Muscle layer of duodenum (tissue), 2 donors: ENCODE results near the gene ZNF384.
A peak's percentile ranks its signal among the peaks of the same experiment; 100 is the strongest.
"Not testable (repeated sequence)": the region's sequence is repeated elsewhere in the genome, so short reads cannot be mapped to it uniquely, and the experiment has no call there.

Source experiments
- H3K27ac ChIP-seq: one replicate; pipeline ENCODE4 v1.7.0; 2013; ENCODE audit warnings: mild to moderate bottlenecking, low read length
- H3K27me3 ChIP-seq: one replicate; pipeline ENCODE4 v1.7.0; 2013; ENCODE audit warnings: low read depth, mild to moderate bottlenecking, control low read depth, low read length
- H3K36me3 ChIP-seq, 2 donors: one replicate each; pipeline ENCODE4 v1.7.0; 2013; ENCODE audit warnings: low read length in 2 of 2, control low read depth in 1 of 2, mild to moderate bottlenecking in 1 of 2; ENCODE audit not compliant: insufficient read depth in 2 of 2, control insufficient read depth in 1 of 2
- H3K4me1 ChIP-seq, 2 donors: one replicate each; pipeline ENCODE4 v1.7.0; 2013; ENCODE audit warnings: low read length in 2 of 2, mild to moderate bottlenecking in 2 of 2, control low read depth in 1 of 2, moderate library complexity in 1 of 2; ENCODE audit not compliant: insufficient read depth in 2 of 2, control insufficient read depth in 1 of 2
- H3K4me3 ChIP-seq, 2 donors: one replicate each; pipeline ENCODE4 v1.7.0; 2013; ENCODE audit warnings: low read length in 2 of 2, low read depth in 1 of 2, mild to moderate bottlenecking in 1 of 2
- H3K9me3 ChIP-seq, 2 donors: one replicate each; pipeline ENCODE4 v1.7.0; 2013; ENCODE audit warnings: low read length in 2 of 2, control low read depth in 1 of 2, mild to moderate bottlenecking in 1 of 2; ENCODE audit not compliant: control insufficient read depth in 1 of 2
- donor health status: healthy.

ZNF384 gene

DNA sequence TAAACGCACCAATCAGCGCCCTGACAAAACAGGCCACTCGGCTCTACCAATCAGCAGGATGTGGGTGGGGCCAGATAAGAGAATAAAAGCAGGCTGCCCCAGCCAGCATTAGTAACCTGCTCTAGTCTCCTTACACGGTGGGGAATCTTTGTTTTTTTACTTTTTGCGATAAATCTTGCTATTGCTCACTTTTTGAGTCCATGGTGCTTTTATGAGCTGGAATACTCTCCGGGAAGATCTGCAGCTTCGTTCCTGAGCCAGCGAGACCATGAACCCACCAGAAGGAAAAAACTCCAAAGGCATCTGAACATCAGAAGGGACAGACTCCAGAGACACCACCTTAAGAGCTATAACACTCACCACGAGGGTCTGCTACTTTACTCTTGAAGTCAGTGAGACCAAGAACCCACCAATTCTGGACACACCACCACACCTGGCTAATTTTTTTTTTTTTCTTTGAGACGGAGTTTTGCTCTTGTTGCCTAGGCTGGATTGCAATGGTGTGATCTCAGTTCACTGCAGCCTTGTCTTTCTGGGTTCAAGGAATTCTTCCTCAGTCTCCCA is 27.8 kb upstream of the ZNF384 start:
- Histone ChIP-seq H3K4me3 (no peak overlapping the region), H3K27me3 (no peaks in the 10 kb centered on the region), H3K9me3 (no peaks in the 10 kb centered on the region), H3K36me3 (no peaks in the 10 kb centered on the region), H3K4me1 (no peaks in the 10 kb centered on the region), H3K27ac (no peak overlapping the region)

DNA sequence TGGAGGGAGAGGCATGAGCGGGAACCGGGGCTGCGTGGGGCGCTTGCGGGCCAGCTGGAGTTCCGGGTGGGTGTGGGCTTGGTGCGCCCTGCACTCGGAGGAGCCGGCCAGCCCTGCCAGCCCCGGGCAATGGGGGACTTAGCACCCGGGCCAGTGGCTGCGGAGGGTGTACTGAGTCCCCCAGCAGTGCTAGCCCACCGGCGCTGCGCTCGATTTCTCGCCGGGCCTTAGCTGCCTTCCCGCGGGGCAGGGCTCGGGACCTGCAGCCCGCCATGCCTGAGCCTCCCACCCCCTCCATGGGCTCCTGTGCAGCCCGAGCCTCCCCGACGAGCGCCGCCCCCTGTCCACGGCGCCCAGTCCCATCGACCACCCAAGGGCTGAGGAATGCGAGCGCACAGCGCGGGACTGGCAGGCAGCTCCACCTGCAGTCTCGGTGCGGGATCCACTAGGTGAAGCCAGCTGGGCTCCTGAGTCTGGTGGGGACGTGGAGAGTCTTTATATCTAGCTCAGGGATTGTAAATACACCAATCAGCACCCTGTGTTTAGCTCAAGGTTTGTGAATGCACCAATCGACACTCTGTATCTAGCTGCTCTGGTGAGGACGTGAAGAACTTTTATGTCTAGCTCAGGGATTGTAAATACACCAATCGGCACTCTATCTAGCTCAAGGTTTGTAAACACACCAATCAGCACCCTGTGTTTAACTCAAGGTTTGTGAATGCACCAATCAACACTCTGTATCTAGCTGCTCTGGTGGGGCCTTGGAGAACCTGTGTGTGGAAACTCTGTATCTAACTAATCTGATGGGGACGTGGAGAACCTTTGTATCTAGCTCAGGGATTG is 27.1 kb upstream of the ZNF384 start:
- not testable (repeated sequence) for H3K4me1 ChIP-seq, H3K4me3 ChIP-seq, H3K27me3 ChIP-seq, H3K27ac ChIP-seq, H3K9me3 ChIP-seq, H3K36me3 ChIP-seq

DNA sequence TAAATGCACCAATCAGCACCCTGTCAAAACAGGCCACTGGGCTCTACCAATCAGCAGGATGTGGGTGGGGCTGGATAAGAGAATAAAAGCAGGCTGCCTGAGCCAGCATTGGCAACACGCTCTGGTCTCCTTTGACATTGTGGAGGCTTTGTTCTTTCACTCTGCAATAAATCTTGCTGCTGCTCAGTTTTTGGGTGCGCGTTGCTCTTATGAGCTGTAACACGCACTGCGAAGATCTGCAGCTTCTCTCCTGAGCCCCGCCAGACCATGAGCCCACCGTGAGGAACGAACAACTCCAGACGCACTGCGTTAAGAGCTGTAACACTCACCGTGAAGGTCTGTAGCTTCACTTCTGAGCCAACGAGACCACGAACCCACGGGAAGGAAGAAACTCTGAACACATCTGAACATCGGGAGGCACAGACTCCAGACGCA is 19.8 kb upstream of the ZNF384 start:
- Histone ChIP-seq H3K4me1 (no peaks in the 10 kb centered on the region), H3K27me3 (no peaks in the 10 kb centered on the region), H3K9me3 (no peaks in the 10 kb centered on the region), H3K36me3 (no peaks in the 10 kb centered on the region), H3K4me3 (no peak overlapping the region), H3K27ac (no peak overlapping the region)

DNA sequence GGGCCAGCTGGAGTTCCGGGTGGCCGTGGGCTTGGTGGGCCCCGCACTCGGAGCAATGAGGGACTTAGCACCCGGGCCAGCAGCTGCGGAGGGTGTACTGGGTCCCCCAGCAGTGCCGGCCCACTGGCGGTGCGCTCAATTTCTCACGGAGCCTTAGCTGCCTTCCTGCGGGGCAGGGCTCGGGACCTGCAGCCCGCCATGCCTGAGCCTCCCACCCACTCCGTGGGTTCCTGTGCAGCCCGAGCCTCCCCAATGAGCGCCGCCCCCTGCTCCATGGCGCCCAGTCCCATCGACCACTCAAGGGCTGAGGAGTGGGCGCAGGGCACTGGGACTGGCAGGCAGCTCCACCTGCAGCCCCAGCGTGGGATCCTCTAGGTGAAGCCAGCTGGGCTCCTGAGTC is 19.2 kb upstream of the ZNF384 start:
- not testable (repeated sequence) for H3K27me3 ChIP-seq, H3K36me3 ChIP-seq, H3K27ac ChIP-seq, H3K4me3 ChIP-seq, H3K4me1 ChIP-seq, H3K9me3 ChIP-seq

DNA sequence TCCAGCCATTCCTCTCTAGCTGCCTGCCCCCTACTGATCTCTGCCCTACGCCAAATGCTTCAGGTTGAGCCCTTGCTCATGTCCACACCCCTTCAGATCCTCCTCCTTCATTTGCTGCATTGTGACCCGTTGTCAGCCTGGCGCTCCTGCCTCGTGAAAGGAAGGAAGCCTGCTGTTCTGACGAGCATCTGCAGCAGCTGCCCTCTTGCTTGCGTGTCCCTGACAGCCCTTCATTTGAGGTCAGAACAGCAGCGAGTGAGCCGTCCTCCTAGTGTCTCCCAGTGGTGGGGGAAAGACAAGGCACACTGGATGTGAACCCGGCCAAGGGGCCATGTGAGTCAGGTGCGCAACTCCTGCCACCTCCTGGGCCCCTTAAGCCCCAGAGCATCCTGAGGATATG is 14.5 kb upstream of the ZNF384 start:
- Histone ChIP-seq H3K27me3 (peaks cover 16% of the 10 kb centered on the region), H3K27ac (no peak overlapping the region), H3K9me3 (peaks cover 0 to 6% of the 10 kb centered on the region in 2 donors), H3K4me3 (no peak overlapping the region), H3K4me1 (peaks cover 0 to 9% of the 10 kb centered on the region in 2 donors), H3K36me3 (no peaks in the 10 kb centered on the region)

DNA sequence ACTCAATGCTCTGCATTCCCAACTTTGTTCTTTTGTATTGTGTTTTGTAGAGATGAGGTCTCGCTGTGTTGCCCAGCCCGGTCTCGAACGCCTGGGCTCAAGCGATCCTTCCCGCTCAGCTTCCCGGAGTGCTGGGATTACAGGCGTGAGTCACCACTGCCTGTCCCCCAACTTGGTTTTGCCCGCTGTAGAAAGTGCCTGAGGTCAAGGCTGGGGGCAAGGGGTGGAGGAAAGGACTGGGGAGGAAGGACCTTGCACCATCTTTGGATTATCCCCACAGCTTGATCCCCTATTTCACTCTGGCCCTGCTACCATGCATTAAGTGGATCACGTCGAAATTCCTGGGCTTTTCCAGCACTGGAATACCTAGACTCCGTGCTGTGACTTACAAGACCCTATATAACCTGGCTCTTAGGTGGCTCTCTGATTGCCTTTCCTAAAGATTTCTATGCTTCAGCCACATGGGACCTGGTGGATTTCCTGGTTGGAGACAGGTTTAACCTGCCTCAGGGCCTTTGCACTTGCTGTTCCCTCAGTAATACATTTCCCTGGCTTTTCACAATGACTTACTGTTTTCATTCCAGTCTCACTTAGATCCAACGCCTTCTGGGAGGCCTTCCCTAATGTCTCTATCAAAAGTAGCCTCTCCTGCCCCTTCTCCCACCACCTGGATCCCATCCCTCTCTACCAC is 12.0 kb upstream of the ZNF384 start:
- peak overlapping the region in 1 of 2 donors; percentile 46 for H3K4me3 ChIP-seq
- no peak overlapping the region for H3K27ac ChIP-seq
- H3K36me3 ChIP-seq, result no peaks in the 10 kb centered on the region
- H3K4me1 ChIP-seq, result peaks cover 0 to 9% of the 10 kb centered on the region in 2 donors
- peaks cover 22% of the 10 kb centered on the region for H3K27me3 ChIP-seq
- peaks cover 0 to 6% of the 10 kb centered on the region in 2 donors for H3K9me3 ChIP-seq

DNA sequence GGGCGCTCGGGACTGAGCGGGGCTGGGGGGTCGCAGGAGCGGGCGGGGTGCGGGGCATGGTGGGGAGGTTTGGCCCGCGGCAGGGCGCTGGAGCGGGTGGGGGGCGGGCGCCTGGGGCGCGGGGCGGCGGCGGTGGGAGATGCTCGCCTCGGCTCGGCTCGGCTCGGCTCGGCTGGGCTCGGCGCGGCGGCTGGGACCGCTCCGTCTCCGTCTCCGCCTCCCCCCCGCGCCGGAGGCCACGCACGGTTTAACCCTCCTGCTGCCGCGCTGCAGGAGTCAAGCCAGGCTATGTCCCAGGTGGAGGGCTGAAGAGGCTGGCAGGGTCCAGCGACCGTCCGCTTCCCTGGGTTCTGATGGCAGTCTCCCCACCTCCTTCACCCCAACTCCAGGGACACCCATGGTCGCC is 11.5 kb upstream of the ZNF384 start, which contains the start of gene PIANP:
PIANP (minus strand) TSS at position 170 of the 406 bp plus-strand sequence. CDS start 2,754 bp downstream, outside the sequence.
- Histone ChIP-seq H3K36me3 (no peaks in the 10 kb centered on the region), H3K27ac (no peak within 1 kb of the TSS), H3K9me3 (peaks cover 0 to 6% of the 10 kb centered on the region in 2 donors), H3K27me3 (peaks cover 22% of the 10 kb centered on the region), H3K4me3 (peak within 1 kb of the TSS; percentile 11 to 65), H3K4me1 (peaks cover 0 to 9% of the 10 kb centered on the region in 2 donors)

DNA sequence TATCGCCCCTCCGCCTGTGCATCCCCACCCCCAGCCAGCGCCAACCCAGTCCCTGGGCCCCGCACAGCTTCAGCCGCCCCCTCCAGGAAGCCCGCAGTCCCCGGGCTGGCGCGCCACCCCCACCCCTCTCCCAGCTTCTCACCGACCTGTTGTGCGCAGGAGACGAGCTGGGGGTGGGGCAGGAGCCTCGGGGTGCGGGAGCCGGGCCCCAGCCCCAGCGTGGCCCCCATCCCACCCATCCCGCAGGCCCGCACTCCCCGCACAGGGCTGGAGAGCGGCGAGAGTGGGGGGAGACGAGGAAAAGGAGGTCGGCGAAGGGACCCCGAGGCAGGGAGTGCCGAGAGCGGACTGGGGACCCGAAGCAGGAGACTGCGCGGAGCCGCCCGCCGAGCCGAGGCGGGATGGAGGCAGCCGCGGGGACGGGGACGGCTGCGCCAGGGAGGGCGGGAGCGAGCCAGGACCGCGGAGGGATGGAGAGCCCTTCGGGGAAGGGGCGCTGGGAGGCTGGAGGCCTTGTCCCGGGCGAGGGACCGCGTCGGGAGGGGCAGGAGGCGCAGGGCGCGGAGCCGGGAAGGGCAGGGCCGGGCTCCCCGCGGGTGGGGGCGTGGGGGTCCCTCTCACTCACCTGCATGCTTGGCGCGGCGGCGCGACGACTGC is 10.9 kb upstream of the ZNF384 start:
- peaks cover 0 to 9% of the 10 kb centered on the region in 2 donors for H3K4me1 ChIP-seq
- H3K36me3 ChIP-seq, result no peaks in the 10 kb centered on the region
- peaks cover 0 to 6% of the 10 kb centered on the region in 2 donors for H3K9me3 ChIP-seq
- H3K27ac ChIP-seq, result no peak overlapping the region
- peak overlapping the region; percentile 11 to 65 for H3K4me3 ChIP-seq
- peaks cover 22% of the 10 kb centered on the region for H3K27me3 ChIP-seq

DNA sequence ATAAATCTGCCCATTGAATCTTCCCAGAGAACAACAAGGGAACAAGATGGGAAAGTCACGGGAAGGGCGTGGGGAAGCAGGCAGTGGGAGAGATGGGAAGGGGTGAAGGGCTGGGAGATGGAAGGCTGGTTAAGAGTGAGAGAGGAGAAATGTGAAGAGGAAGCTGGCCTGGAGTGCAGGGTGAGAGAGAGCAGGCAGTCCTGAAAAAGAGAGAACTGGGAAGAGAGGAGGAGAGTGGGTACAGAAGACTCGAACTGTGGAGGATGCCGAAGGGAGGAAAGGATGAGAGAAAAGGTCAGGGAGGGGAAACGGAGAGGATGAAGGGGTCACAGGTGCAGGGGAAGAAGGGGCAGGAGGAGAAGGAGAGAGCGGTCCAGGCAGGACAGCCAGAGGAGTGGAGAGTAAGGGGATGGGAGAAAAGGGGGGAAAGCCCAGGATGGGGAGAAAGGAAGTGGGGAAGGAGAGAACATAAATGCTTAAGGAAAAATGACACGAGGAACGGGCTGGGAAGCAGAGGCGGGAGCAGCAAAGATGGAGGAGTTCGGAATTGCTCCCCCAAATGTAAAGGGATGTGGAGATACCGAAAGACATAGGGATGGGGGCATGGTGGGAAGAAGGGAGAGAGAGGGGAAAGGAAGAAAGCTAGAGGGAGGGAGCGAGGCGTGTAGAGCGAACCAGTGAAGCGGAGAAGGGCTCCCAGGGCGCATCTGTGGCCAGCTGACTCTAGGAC is 10.2 kb upstream of the ZNF384 start:
- Histone ChIP-seq H3K36me3 (no peaks in the 10 kb centered on the region), H3K27me3 (peaks cover 22% of the 10 kb centered on the region), H3K27ac (no peak overlapping the region), H3K4me1 (peaks cover 0 to 9% of the 10 kb centered on the region in 2 donors), H3K4me3 (peak overlapping the region in 1 of 2 donors; percentile 65), H3K9me3 (peaks cover 0 to 6% of the 10 kb centered on the region in 2 donors)

DNA sequence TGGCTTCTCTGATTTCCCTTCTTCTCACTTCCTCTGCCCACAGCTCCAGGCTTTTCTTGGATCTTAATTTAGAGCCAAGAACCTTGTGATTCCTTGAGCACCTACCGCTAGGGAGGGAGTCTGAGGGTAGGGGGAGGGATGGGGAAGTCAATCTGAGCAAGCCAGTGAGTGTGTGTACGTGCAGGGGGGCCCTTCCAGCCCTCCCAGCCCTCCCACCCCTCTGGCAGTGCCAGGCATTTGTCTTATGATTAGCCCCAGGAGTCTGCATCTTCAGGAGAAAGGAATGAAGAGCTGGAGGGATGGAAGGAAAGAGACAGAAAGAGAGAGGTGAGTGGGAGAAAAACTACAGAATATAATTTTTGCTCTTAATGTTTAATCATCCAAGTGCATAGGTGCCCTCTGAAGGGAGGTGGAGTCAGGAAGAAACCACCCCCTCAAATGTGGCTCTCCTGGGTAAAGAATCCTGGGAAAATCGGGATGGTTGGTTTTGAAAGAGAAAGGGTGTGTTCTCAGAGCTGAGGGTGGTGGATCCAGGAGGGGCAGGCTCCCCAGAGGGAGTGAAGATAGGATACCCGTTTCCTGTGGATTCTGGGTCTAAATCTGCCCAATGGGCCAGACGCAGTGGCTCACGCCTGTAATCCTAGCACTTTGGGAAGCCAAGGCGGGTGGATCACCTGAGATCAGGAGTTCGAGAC is 9.3 kb upstream of the ZNF384 start:
- Histone ChIP-seq H3K9me3 (peaks cover 0 to 6% of the 10 kb centered on the region in 2 donors), H3K27me3 (peaks cover 22% of the 10 kb centered on the region), H3K4me1 (peaks cover 0 to 9% of the 10 kb centered on the region in 2 donors), H3K27ac (no peak overlapping the region), H3K4me3 (no peak overlapping the region), H3K36me3 (no peaks in the 10 kb centered on the region)
